Upper lobe of left lung (tissue), 4 donors: ENCODE results near the gene IL17RC.

Source experiments
- EP300 ChIP-seq, 4 donors: sonication (generic); formaldehyde crosslinking; IDR thresholded peaks; one replicate each; pipeline ENCODE4 v1.5.1; 2017; ENCODE audit warnings: antibody characterized with exemption in 4 of 4, control low read depth in 2 of 4
- POLR2A ChIP-seq, 4 donors: fragments of 450-650 bp; IDR thresholded peaks; one replicate each; pipeline ENCODE4 v1.5.1; 2016 to 2017; ENCODE audit warnings: antibody characterized with exemption in 4 of 4, mild to moderate bottlenecking in 2 of 4
- POLR2AphosphoS5 ChIP-seq, 2 donors: sonication (generic); formaldehyde crosslinking; IDR thresholded peaks; one replicate each; pipeline ENCODE4 v1.5.1; 2017; ENCODE audit warnings: antibody characterized with exemption in 2 of 2
- TF ChIP-seq, protein P1 (sequence below), 6 experiments: fragments of 450-650 bp in 4 of 6; fragments of 200-600 bp in 2 of 6; sonication (generic) in 2 of 6; IDR thresholded peaks; one replicate each; pipeline ENCODE4 v1.5.1; 2016 to 2019; ENCODE audit warnings: antibody characterized with exemption in 6 of 6

DNA sequence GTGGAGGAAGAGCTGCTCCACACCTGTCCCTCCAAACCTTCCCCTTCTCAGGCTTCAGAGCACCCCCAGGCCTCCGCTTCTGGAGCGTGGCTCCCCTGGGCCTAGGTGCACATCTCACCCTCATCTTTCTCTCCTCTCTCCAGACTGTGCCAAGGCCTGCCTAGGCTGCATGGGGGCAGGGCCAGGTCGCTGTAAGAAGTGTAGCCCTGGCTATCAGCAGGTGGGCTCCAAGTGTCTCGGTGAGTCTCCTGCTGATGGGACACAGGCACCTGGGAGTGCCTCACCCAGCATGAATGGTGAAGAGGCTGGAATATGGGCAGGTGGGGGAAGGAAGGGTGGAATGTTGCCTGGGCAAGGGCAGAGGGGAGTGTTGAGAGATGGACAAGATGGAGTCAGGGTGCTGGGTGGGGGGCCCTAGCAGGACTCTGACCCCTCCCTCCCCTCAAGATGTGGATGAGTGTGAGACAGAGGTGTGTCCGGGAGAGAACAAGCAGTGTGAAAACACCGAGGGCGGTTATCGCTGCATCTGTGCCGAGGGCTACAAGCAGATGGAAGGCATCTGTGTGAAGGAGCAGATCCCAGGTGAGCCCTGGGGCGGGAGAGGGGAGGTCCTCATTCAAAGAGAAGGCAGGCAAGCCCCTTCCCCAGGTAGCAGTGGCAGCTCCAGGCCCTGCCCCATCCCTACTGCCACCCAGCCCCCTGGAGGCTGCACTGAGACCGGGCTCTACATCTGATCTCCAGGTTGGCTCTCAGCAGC lies 26.2 kb downstream of the IL17RC start:
- no peak for TF ChIP-seq POLR2AphosphoS5 (IDR thresholded peaks at IDR 0.05)
- TF ChIP-seq, protein P1, sequence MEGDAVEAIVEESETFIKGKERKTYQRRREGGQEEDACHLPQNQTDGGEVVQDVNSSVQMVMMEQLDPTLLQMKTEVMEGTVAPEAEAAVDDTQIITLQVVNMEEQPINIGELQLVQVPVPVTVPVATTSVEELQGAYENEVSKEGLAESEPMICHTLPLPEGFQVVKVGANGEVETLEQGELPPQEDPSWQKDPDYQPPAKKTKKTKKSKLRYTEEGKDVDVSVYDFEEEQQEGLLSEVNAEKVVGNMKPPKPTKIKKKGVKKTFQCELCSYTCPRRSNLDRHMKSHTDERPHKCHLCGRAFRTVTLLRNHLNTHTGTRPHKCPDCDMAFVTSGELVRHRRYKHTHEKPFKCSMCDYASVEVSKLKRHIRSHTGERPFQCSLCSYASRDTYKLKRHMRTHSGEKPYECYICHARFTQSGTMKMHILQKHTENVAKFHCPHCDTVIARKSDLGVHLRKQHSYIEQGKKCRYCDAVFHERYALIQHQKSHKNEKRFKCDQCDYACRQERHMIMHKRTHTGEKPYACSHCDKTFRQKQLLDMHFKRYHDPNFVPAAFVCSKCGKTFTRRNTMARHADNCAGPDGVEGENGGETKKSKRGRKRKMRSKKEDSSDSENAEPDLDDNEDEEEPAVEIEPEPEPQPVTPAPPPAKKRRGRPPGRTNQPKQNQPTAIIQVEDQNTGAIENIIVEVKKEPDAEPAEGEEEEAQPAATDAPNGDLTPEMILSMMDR (IDR thresholded peaks at IDR 0.05): no peak
- no peak for TF ChIP-seq EP300 (IDR thresholded peaks at IDR 0.05)
- TF ChIP-seq POLR2A (IDR thresholded peaks at IDR 0.05): no peak
